Measurements from ENCODE around the gene SFSWAP. TPM values are rescaled to one million over a fixed set of nuclear protein-coding genes. Genes with fewer than 3 reads are reported as not detected.

The SFSWAP gene
- total and polyA plus RNA-seq, 2 of the 13 experiments (the other 11 are each of a cell fraction or from before 2014, with no cell fraction given): 17.1 to 27.7 TPM

GRCh38 chr12:131818821-131819585, 108.1 kb downstream of the SFSWAP start (continued):
- TF ChIP-seq ZNF350 (CRISPR knock-in tag; IDR thresholded peaks at IDR 0.05; ENCODE audit: borderline replicate concordance, low read depth) (no peak), CC2D1A (CRISPR knock-in tag; IDR thresholded peaks at IDR 0.05) (no peak), ATAD3A (CRISPR knock-in tag; IDR thresholded peaks at IDR 0.05) (no peak), ZFP91 (CRISPR knock-in tag; IDR thresholded peaks at IDR 0.05; ENCODE audit: borderline replicate concordance) (peak; percentile 34; the same call in 1 of the 2 replicates), ZNF607 (CRISPR knock-in tag; IDR thresholded peaks at IDR 0.05; ENCODE audit: borderline replicate concordance) (no peak), EP300 (IDR thresholded peaks at IDR 0.05; ENCODE audit: low read depth in 2 of 2, low read length in 2 of 2) (peak in 1 of 2 experiments; percentile 19; a peak in 1 of 4 replicates), EP300 (CRISPR knock-in tag; IDR thresholded peaks at IDR 0.05; ENCODE audit: borderline replicate concordance) (no peak), ZSCAN12 (CRISPR knock-in tag; IDR thresholded peaks at IDR 0.05) (no peak), BRCA1 (CRISPR knock-in tag; IDR thresholded peaks at IDR 0.05) (no peak), ZBTB38 (CRISPR knock-in tag; IDR thresholded peaks at IDR 0.05) (peak; percentile 57; the same call in 1 of the 2 replicates), STAG1 (CRISPR knock-in tag; IDR thresholded peaks at IDR 0.05) (peak; percentile 29; the same call in 1 of the 2 replicates), FOSL2 (CRISPR knock-in tag; IDR thresholded peaks at IDR 0.05) (no peak), SKI (IDR thresholded peaks at IDR 0.05; ENCODE audit: partially characterized antibody) (no peak), PRDM10 (CRISPR knock-in tag; IDR thresholded peaks at IDR 0.05; ENCODE audit: low read depth) (no peak), PATZ1 (CRISPR knock-in tag; IDR thresholded peaks at IDR 0.05) (peak; percentile 58)
- TF ChIP-seq, protein P1, sequence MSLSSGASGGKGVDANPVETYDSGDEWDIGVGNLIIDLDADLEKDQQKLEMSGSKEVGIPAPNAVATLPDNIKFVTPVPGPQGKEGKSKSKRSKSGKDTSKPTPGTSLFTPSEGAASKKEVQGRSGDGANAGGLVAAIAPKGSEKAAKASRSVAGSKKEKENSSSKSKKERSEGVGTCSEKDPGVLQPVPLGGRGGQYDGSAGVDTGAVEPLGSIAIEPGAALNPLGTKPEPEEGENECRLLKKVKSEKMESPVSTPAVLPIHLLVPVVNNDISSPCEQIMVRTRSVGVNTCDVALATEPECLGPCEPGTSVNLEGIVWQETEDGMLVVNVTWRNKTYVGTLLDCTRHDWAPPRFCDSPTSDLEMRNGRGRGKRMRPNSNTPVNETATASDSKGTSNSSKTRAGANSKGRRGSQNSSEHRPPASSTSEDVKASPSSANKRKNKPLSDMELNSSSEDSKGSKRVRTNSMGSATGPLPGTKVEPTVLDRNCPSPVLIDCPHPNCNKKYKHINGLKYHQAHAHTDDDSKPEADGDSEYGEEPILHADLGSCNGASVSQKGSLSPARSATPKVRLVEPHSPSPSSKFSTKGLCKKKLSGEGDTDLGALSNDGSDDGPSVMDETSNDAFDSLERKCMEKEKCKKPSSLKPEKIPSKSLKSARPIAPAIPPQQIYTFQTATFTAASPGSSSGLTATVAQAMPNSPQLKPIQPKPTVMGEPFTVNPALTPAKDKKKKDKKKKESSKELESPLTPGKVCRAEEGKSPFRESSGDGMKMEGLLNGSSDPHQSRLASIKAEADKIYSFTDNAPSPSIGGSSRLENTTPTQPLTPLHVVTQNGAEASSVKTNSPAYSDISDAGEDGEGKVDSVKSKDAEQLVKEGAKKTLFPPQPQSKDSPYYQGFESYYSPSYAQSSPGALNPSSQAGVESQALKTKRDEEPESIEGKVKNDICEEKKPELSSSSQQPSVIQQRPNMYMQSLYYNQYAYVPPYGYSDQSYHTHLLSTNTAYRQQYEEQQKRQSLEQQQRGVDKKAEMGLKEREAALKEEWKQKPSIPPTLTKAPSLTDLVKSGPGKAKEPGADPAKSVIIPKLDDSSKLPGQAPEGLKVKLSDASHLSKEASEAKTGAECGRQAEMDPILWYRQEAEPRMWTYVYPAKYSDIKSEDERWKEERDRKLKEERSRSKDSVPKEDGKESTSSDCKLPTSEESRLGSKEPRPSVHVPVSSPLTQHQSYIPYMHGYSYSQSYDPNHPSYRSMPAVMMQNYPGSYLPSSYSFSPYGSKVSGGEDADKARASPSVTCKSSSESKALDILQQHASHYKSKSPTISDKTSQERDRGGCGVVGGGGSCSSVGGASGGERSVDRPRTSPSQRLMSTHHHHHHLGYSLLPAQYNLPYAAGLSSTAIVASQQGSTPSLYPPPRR (CRISPR knock-in tag; IDR thresholded peaks at IDR 0.05; ENCODE audit: borderline replicate concordance): no peak
